HL-60 (cell line): Measurements from ENCODE around the gene DMD.

Experiments used
- CTCF ChIP-seq: IDR thresholded peaks from one replicate; pipeline ENCODE4 v1.5.1; 2011; ENCODE audit warnings: low read length, control low read depth, inconsistent platforms; ENCODE audit not compliant: insufficient read depth
- GABPA ChIP-seq: IDR thresholded peaks from 2 replicates; pipeline ENCODE4 v1.6.1; 2012; ENCODE audit warnings: low read depth
- POLR2AphosphoS5 ChIP-seq: IDR thresholded peaks from 2 replicates; pipeline ENCODE4 v1.6.1; 2012; ENCODE audit warnings: low read depth
- REST ChIP-seq: IDR thresholded peaks from 2 replicates; pipeline ENCODE4 v1.6.1; 2012; ENCODE audit warnings: low read depth; ENCODE audit not compliant: insufficient replicate concordance

GRCh38 chrX:31367816-31368215 is 1843.5 kb downstream of the DMD start:
- TF ChIP-seq CTCF (no peak), POLR2AphosphoS5 (no peak), REST (no peak), GABPA (no peak)
